Vagina (tissue), 2 donors: Measurements from ENCODE around the gene PCNX2. TPM values are rescaled to one million over a fixed set of nuclear protein-coding genes. Genes with fewer than 3 reads are reported as not detected.

Experiments used
- DNase-seq, 2 donors: peaks; one replicate each; pipeline ENCODE4 v3.0.0-alpha.2; 2017; ENCODE audit errors: extremely low spot score in 2 of 2
- H3K27ac ChIP-seq: fragments of 200-600 bp; sonication (generic); one replicate; pipeline ENCODE4 v1.5.1; 2019
- H3K27me3 ChIP-seq: fragments of 200-600 bp; sonication (generic); one replicate; pipeline ENCODE4 v1.5.1; 2019
- H3K36me3 ChIP-seq, 2 donors: fragments of 200-600 bp; sonication (generic); one replicate each; pipeline ENCODE4 v1.5.1; 2017 to 2019
- H3K4me1 ChIP-seq: fragments of 200-600 bp; sonication (generic); one replicate; pipeline ENCODE4 v1.5.1; 2019
- H3K4me3 ChIP-seq, 2 donors: fragments of 200-600 bp; sonication (generic); 1 replicate in 1 of 2; 2 replicates in 1 of 2; pipeline ENCODE4 v1.5.1; 2016 to 2019
- H3K9me3 ChIP-seq: fragments of 200-600 bp; sonication (generic); one replicate; pipeline ENCODE4 v1.5.1; 2019
- CTCF ChIP-seq, 3 experiments: fragments of 450-650 bp in 2 of 3; fragments of 200-600 bp in 1 of 3; sonication (generic) in 1 of 3; IDR thresholded peaks; one replicate each; pipeline ENCODE4 v1.5.1; 2017 to 2019; ENCODE audit warnings: antibody characterized with exemption in 3 of 3, mild to moderate bottlenecking in 2 of 3, moderate library complexity in 2 of 3
- POLR2A ChIP-seq, 2 donors: fragments of 450-650 bp; IDR thresholded peaks; one replicate each; pipeline ENCODE4 v1.6.1; 2017; ENCODE audit warnings: antibody characterized with exemption in 2 of 2, mild to moderate bottlenecking in 2 of 2, moderate library complexity in 2 of 2
- POLR2AphosphoS5 ChIP-seq, 2 donors: sonication (generic); formaldehyde crosslinking; IDR thresholded peaks; one replicate each; pipeline ENCODE4 v1.9.0; 2017; ENCODE audit warnings: antibody characterized with exemption in 2 of 2, mild to moderate bottlenecking in 2 of 2, low read depth in 1 of 2; ENCODE audit not compliant: insufficient read depth in 1 of 2
- intact Hi-C: fragments of 100-400 bp; cut with DNase I; formaldehyde crosslinking; loops from one replicate; pipeline ENCODE4 v1.15.1; 2023
- total RNA-seq: library from RNA; depleted of rRNA; stranded (reverse); fragments of >200 nt; gene quantifications from one replicate; pipeline ENCODE4 v1.2.3, GENCODE V29; 2016

The PCNX2 gene
- total RNA-seq, 1 donor from 2014 or later = 29.2 TPM

GRCh38 chr1:232940262-232940661 is 355.3 kb downstream of the PCNX2 start:
- Histone ChIP-seq H3K27me3 (no peaks in the 10 kb centered on the region), H3K27ac (no peak overlapping the region), H3K36me3 (no peaks in the 10 kb centered on the region), H3K9me3 (no peaks in the 10 kb centered on the region), H3K4me1 (no peaks in the 10 kb centered on the region), H3K4me3 (no peak overlapping the region)
- TF ChIP-seq POLR2AphosphoS5 (IDR thresholded peaks at IDR 0.05; ENCODE audit: insufficient read depth in 1 of 2, low read depth in 1 of 2) (no peak), CTCF (IDR thresholded peaks at IDR 0.05) (no peak), POLR2A (IDR thresholded peaks at IDR 0.05) (no peak)
- DNase-seq = no peak
- intact Hi-C loops = no loop called here

- Histone ChIP-seq H3K27me3 (no peaks in the 10 kb centered on the region), H3K4me1 (no peaks in the 10 kb centered on the region), H3K4me3 (no peak overlapping the region), H3K27ac (no peak overlapping the region), H3K36me3 (no peaks in the 10 kb centered on the region), H3K9me3 (no peaks in the 10 kb centered on the region)
- no peak for DNase-seq
- TF ChIP-seq CTCF (IDR thresholded peaks at IDR 0.05) (no peak), POLR2AphosphoS5 (IDR thresholded peaks at IDR 0.05; ENCODE audit: insufficient read depth in 1 of 2, low read depth in 1 of 2) (no peak), POLR2A (IDR thresholded peaks at IDR 0.05) (no peak)
- intact Hi-C loops = no loop called here
These were observed 355.8 kb downstream of the PCNX2 start for GRCh38 chr1:232939748-232940147.

GRCh38 chr1:232938926-232939325 is 356.6 kb downstream of the PCNX2 start:
- intact Hi-C loops = no loop called here
- Histone ChIP-seq H3K9me3 (no peaks in the 10 kb centered on the region), H3K4me3 (no peak overlapping the region), H3K27ac (no peak overlapping the region), H3K4me1 (no peaks in the 10 kb centered on the region), H3K36me3 (no peaks in the 10 kb centered on the region), H3K27me3 (no peaks in the 10 kb centered on the region)
- no peak for TF ChIP-seq POLR2A (IDR thresholded peaks at IDR 0.05)
- no peak for TF ChIP-seq CTCF (IDR thresholded peaks at IDR 0.05)
- TF ChIP-seq POLR2AphosphoS5 (IDR thresholded peaks at IDR 0.05; ENCODE audit: insufficient read depth in 1 of 2, low read depth in 1 of 2) = no peak
- no peak for DNase-seq

DNA sequence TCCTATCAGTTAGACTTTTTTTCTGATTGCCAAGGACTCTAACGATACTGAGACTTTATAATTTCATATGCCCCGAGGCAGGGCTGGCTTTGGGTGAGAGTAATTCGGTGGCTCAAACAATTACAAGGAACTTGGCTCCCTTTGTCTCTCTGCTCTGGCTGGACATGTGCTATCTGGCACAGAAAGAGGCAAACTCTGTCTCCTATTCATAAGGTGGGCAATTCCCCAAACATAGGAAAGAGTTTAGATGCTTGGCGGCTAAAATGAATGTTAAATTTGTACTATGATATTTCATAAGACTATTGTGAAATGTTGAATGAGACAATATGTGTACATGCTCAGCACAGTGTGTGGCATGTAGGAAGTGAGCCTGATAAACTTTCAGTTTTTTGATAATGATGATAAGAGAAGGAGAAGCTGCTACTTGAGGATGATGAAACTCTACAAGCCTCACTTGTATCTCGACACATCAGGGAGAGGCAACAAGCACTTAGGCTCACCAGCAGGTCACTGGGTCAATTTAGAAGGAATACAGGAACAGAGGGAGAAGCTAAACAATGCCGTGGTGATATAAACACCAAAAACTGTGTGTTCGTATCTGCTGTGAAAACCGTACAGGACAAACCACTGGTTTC is 357.7 kb downstream of the PCNX2 start:
- Histone ChIP-seq H3K27me3 (no peaks in the 10 kb centered on the region), H3K4me3 (no peak overlapping the region), H3K27ac (no peak overlapping the region), H3K4me1 (no peaks in the 10 kb centered on the region), H3K9me3 (no peaks in the 10 kb centered on the region), H3K36me3 (no peaks in the 10 kb centered on the region)
- DNase-seq = no peak
- intact Hi-C loops = no loop called here
- TF ChIP-seq CTCF (IDR thresholded peaks at IDR 0.05) (no peak), POLR2A (IDR thresholded peaks at IDR 0.05) (no peak), POLR2AphosphoS5 (IDR thresholded peaks at IDR 0.05; ENCODE audit: insufficient read depth in 1 of 2, low read depth in 1 of 2) (no peak)

DNA sequence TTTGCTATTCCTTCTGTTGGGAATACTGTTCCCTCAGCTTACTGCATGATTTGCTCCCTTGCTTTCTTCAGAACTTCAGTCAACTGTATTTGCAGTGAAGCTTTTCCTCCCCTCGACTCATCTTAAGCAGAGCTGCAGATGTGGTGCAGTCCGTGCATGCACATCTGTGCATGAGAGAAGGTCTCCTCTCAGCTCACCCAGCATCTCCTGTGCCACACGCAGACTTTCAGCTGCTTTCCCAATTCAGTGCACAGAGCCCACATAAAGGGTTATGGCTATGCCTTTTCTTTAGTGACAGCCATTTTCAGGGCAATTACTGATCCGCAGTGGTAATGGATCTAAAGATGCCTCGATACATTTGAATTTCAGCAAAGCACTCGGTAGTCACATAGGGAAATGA is 358.6 kb downstream of the PCNX2 start:
- DNase-seq = no peak
- Histone ChIP-seq H3K36me3 (no peaks in the 10 kb centered on the region), H3K27me3 (no peaks in the 10 kb centered on the region), H3K4me3 (no peak overlapping the region), H3K9me3 (no peaks in the 10 kb centered on the region), H3K4me1 (no peaks in the 10 kb centered on the region), H3K27ac (no peak overlapping the region)
- TF ChIP-seq POLR2A (IDR thresholded peaks at IDR 0.05) (no peak), CTCF (IDR thresholded peaks at IDR 0.05) (no peak), POLR2AphosphoS5 (IDR thresholded peaks at IDR 0.05; ENCODE audit: insufficient read depth in 1 of 2, low read depth in 1 of 2) (no peak)
- intact Hi-C loops = no loop called here
